ENCODE results near the gene PRDM16. TPM values are rescaled to one million over a fixed set of nuclear protein-coding genes. Genes with fewer than 3 reads are reported as not detected.

PRDM16 gene
- polyA plus RNA-seq, 1 of the 3 experiments (the other 2 are of a cell fraction), result not detected

- Histone ChIP-seq H3K9me3 (no peaks in the 10 kb centered on the region), H3K4me1 (ENCODE audit: control insufficient read depth in 1 of 2, insufficient read depth in 2 of 2, low read depth in 1 of 2, low read length in 1 of 2) (no peaks in the 10 kb centered on the region), H3K9ac (no peak overlapping the region), H4K20me1 (ENCODE audit: insufficient read depth) (no peaks in the 10 kb centered on the region), H3K27me3 (ENCODE audit: insufficient read depth) (peaks cover 13% of the 10 kb centered on the region), H2AFZ (ENCODE audit: low read depth) (no peak overlapping the region), H3K9me2 (no peaks in the 10 kb centered on the region), H3K4me2 (no peak overlapping the region), H3K79me2 (ENCODE audit: insufficient read depth) (no peaks in the 10 kb centered on the region), H3F3A (replicated peaks; ENCODE audit: insufficient read depth) (no peaks in the 10 kb centered on the region), H3K36me3 (replicated peaks in 1 of 2; ENCODE audit: control insufficient read depth in 1 of 2, insufficient read depth in 2 of 2, low read length in 1 of 2) (no peaks in the 10 kb centered on the region), H3K4me3 (ENCODE audit: low read depth in 2 of 2, low read length in 1 of 2) (no peak overlapping the region), H3K27ac (ENCODE audit: low read depth in 2 of 2, low read length in 1 of 2) (no peak overlapping the region)
- ChIA-PET POLR2A (no interaction called here), CTCF (interaction anchor here (0.6 to 0.8 kb wide), 2 partner anchors 67 to 95 kb away, joined by 3 read pairs; no protein-coding TSS in a partner anchor)
- no peak for DNase-seq
- WGBS (ENCODE audit: low lambda C conversion rate), result 55% methylated on average over 14 of the region's 25 CpGs
- TF ChIP-seq POLR2AphosphoS5 (IDR thresholded peaks at IDR 0.05; ENCODE audit: low read depth, low read length) (no peak), FOXM1 (IDR thresholded peaks at IDR 0.05; ENCODE audit: low read depth) (no peak), TAF1 (IDR thresholded peaks at IDR 0.05; ENCODE audit: borderline replicate concordance, low read depth, low read length) (no peak), CHD2 (IDR thresholded peaks at IDR 0.05; ENCODE audit: low read length, partially characterized antibody) (no peak), MXI1 (IDR thresholded peaks at IDR 0.05; ENCODE audit: low read depth, low read length) (no peak), SIN3A (IDR thresholded peaks at IDR 0.05; ENCODE audit: borderline replicate concordance, low read depth, low read length) (no peak), FOXJ3 (CRISPR knock-in tag; IDR thresholded peaks at IDR 0.05) (no peak), NRF1 (IDR thresholded peaks at IDR 0.05; ENCODE audit: low read depth, low read length) (no peak), TCF12 (IDR thresholded peaks at IDR 0.05) (no peak), EZH2phosphoT487 (IDR thresholded peaks at IDR 0.05; ENCODE audit: borderline replicate concordance, low read depth) (no peak)
These were observed 288.7 kb downstream of the PRDM16 start for GRCh38 chr1:3357526-3358297.

GRCh38 chr1:3359351-3359750, 290.3 kb downstream of the PRDM16 start:
- Histone ChIP-seq H3K9me3 (no peaks in the 10 kb centered on the region), H3K9me2 (no peaks in the 10 kb centered on the region), H3K4me3 (ENCODE audit: low read depth in 2 of 2, low read length in 1 of 2) (no peak overlapping the region), H3F3A (replicated peaks; ENCODE audit: insufficient read depth) (no peaks in the 10 kb centered on the region), H3K27ac (ENCODE audit: low read depth in 2 of 2, low read length in 1 of 2) (no peak overlapping the region), H3K27me3 (ENCODE audit: insufficient read depth) (peaks cover 24% of the 10 kb centered on the region), H3K36me3 (replicated peaks in 1 of 2; ENCODE audit: control insufficient read depth in 1 of 2, insufficient read depth in 2 of 2, low read length in 1 of 2) (no peaks in the 10 kb centered on the region), H4K20me1 (ENCODE audit: insufficient read depth) (no peaks in the 10 kb centered on the region), H2AFZ (ENCODE audit: low read depth) (no peak overlapping the region), H3K79me2 (ENCODE audit: insufficient read depth) (no peaks in the 10 kb centered on the region), H3K9ac (no peak overlapping the region), H3K4me1 (ENCODE audit: control insufficient read depth in 1 of 2, insufficient read depth in 2 of 2, low read depth in 1 of 2, low read length in 1 of 2) (no peaks in the 10 kb centered on the region), H3K4me2 (no peak overlapping the region)
- CTCF ChIA-PET, result interaction anchor here (0.9 to 1.0 kb wide), 2 partner anchors 39 to 51 kb away, joined by 3 read pairs; no protein-coding TSS in a partner anchor
- no peak for DNase-seq
- 34% methylated on average over 7 of the region's 10 CpGs for WGBS (ENCODE audit: low lambda C conversion rate)
- POLR2A ChIA-PET, result no interaction called here
- TF ChIP-seq ZBTB33 (IDR thresholded peaks at IDR 0.05; ENCODE audit: borderline replicate concordance, low read depth), result no peak
- TF ChIP-seq RCOR1 (IDR thresholded peaks at IDR 0.05; ENCODE audit: low read length), result no peak
- no peak for TF ChIP-seq FOSL2 (IDR thresholded peaks at IDR 0.05; ENCODE audit: borderline replicate concordance, low read depth)
- no peak for TF ChIP-seq EZH2phosphoT487 (IDR thresholded peaks at IDR 0.05; ENCODE audit: borderline replicate concordance, low read depth)
- no peak for TF ChIP-seq CTCF (IDR thresholded peaks at IDR 0.05)
- no peak for TF ChIP-seq GABPA (IDR thresholded peaks at IDR 0.05; ENCODE audit: low read depth)
- no peak for TF ChIP-seq NRF1 (IDR thresholded peaks at IDR 0.05; ENCODE audit: low read depth, low read length)
- no peak for TF ChIP-seq IRF3 (IDR thresholded peaks at IDR 0.05; ENCODE audit: low read depth, low read length)
- no peak for TF ChIP-seq MXI1 (IDR thresholded peaks at IDR 0.05; ENCODE audit: low read depth, low read length)
- no peak for TF ChIP-seq CHD2 (IDR thresholded peaks at IDR 0.05; ENCODE audit: low read length, partially characterized antibody)
- no peak for TF ChIP-seq YY1 (IDR thresholded peaks at IDR 0.05; ENCODE audit: low read depth)
- TF ChIP-seq NFIC (IDR thresholded peaks at IDR 0.05; ENCODE audit: borderline replicate concordance), result no peak
- TF ChIP-seq TAF1 (IDR thresholded peaks at IDR 0.05; ENCODE audit: borderline replicate concordance, low read depth, low read length), result no peak
- TF ChIP-seq EP300 (IDR thresholded peaks at IDR 0.05; ENCODE audit: borderline replicate concordance in 1 of 2, low read depth in 1 of 2, low read length in 1 of 2), result no peak
- TF ChIP-seq MEF2A (IDR thresholded peaks at IDR 0.05; ENCODE audit: borderline replicate concordance, low read depth), result no peak
- no peak for TF ChIP-seq TCF12 (IDR thresholded peaks at IDR 0.05)
- TF ChIP-seq TEAD4 (IDR thresholded peaks at IDR 0.05; ENCODE audit: borderline replicate concordance, insufficient read depth), result no peak
- TF ChIP-seq MAX (IDR thresholded peaks at IDR 0.05; ENCODE audit: low read depth), result no peak

All from SK-N-SH (cell line).